ENCODE results near the gene CCDC8. TPM values are rescaled to one million over a fixed set of nuclear protein-coding genes. Genes with fewer than 3 reads are reported as not detected.

The CCDC8 gene, protein sequence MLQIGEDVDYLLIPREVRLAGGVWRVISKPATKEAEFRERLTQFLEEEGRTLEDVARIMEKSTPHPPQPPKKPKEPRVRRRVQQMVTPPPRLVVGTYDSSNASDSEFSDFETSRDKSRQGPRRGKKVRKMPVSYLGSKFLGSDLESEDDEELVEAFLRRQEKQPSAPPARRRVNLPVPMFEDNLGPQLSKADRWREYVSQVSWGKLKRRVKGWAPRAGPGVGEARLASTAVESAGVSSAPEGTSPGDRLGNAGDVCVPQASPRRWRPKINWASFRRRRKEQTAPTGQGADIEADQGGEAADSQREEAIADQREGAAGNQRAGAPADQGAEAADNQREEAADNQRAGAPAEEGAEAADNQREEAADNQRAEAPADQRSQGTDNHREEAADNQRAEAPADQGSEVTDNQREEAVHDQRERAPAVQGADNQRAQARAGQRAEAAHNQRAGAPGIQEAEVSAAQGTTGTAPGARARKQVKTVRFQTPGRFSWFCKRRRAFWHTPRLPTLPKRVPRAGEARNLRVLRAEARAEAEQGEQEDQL
- 0.02 TPM in 1 of 5 replicates, not detected in the others for total RNA-seq (2022; extraction: Qiagen RNA extraction)

DNA sequence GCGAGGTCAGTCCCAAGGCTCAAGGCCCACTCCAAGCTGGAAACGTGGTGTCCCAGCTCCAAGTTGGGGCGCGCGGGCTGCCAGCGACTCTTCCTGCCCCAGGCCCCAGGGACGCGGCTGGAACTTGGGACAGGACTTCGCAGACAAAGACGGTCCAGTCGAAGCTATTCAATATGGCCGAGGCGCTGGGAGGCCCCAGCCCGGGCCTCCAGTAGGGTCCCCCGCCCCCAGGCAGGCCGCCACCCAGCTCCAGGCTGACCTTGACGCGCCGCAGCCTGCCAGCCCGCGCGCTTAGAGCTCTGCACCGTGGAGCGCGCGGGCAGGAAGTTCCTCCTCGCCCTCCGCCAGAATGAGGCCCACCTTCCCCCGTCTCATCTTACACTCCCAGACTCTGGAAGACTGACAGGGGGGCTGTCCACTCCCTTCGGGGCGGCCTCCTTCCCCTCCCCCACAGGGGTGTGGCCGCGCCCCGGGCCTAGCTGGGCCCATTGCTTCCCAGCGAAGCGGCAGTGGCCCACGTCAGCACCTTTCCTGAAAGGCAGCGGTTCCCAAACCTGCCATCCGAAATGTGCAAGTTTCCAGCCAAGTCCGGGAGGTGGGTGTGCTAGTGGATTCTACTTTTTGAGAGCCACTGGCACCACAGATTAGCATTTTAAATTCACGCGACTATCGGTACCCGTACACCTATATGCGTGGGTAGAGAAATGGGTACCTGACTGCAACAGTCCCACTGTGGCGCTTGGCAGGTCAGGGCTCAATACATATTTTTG is at the start of gene CCDC8:
Gene CCDC8, minus strand, starts transcription at position 303 of the 770 bp plus-strand sequence. CDS start 754 bp downstream, outside the sequence.

DNA sequence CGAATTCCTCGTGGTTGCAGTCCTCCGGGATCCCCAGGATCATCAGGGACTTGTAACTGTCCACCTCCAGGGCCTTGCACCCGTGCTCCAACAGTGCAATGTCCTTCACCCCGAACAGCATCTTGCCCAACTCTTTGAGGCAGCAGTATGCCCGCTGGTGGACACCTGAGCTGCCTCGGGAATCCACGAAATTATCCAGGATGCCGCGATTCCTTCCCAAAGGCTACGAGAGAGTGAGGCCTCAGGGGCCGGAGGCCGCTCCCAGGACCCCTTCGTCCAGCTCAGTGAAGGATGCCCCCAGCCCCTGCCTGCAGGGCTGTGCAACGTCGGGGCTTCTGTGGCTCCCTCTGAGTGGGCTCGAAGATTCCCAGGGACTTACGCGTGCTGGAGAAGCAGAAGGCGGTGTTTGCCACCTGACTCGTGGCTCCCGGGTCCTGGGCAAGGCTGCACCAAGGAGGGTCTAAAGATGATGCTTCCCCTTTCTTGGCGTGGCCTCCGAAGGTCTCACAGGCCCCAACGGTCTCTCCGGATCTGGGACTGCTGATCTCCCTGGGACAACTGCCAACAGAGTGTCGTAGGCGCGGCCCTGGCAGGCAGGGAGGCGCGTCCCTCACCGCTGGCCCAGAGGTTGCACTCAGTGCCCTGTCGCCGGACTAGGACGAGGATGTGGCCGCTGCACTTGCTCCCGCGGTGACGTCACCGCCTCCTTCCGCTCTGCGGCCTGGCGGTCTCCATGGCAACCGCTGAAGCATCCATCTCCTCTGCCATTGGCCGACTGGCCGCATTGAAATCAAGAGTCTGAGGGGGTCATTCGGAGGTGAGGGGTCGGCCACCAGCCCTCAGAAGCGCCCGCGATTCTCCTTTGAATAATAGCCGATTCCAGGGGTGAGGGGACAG is 15.1 kb upstream of the CCDC8 start, which contains the start of gene PNMA8C:
Gene PNMA8C, minus strand, starts transcription at position 698 of the 897 bp plus-strand sequence. Its CDS starts 577 bp downstream, at position 121.

Other genes starting within 250 kb of the CCDC8 start
- gene IGFL1, start 183.8 kb downstream of the CCDC8 start, total RNA-seq (2022; extraction: Qiagen RNA extraction) = 1.9 to 3.2 TPM (median 2.5 TPM) in 5 replicates
- gene HIF3A, start 116.5 kb downstream of the CCDC8 start, total RNA-seq (2022; extraction: Qiagen RNA extraction) = 0.06 TPM in 1 of 5 replicates, not detected in the others
- 79.3 to 95.2 TPM (median 85.4 TPM) in 5 replicates for gene PPP5C, start 66.5 kb downstream of the CCDC8 start, total RNA-seq (2022; extraction: Qiagen RNA extraction)
- not detected in 5 replicates for gene PNMA8C, start 15.4 kb upstream of the CCDC8 start, total RNA-seq (2022; extraction: Qiagen RNA extraction)
- 9.6 to 11.5 TPM (median 10.9 TPM) in 5 replicates for gene PNMA8A, start 58.0 kb upstream of the CCDC8 start, total RNA-seq (2022; extraction: Qiagen RNA extraction)
- gene PNMA8B, start 82.3 kb upstream of the CCDC8 start, total RNA-seq (2022; extraction: Qiagen RNA extraction) = not detected in 5 replicates
- gene CALM3, start 187.8 kb upstream of the CCDC8 start, total RNA-seq (2022; extraction: Qiagen RNA extraction) = 206 to 253 TPM (median 241 TPM) in 5 replicates
- 0.08 to 0.22 TPM (median 0.09 TPM) in 3 of 5 replicates, not detected in the others for gene PTGIR, start 211.5 kb upstream of the CCDC8 start, total RNA-seq (2022; extraction: Qiagen RNA extraction)
- gene GNG8, start 222.6 kb upstream of the CCDC8 start, total RNA-seq (2022; extraction: Qiagen RNA extraction) = not detected in 5 replicates
- 0.29 to 0.39 TPM (median 0.31 TPM) in 5 replicates for gene DACT3, start 247.6 kb upstream of the CCDC8 start, total RNA-seq (2022; extraction: Qiagen RNA extraction)

Measured in A549 treated with CORT108297 at 1 μM for 4 hours (cell line).